HUES48 (cell line): ENCODE results near the gene GUCY2D.
A peak's percentile ranks its signal among the peaks of the same experiment; 100 is the strongest.

ENCODE experiments used
- H3K27ac ChIP-seq: one replicate; pipeline ENCODE4 v1.7.0; 2013; ENCODE audit warnings: low read depth, low read length, inconsistent platforms
- H3K27me3 ChIP-seq: 2 replicates; pipeline ENCODE4 v1.6.1; 2013; ENCODE audit warnings: mild to moderate bottlenecking, low read length; ENCODE audit not compliant: control insufficient read depth, insufficient read depth
- H3K36me3 ChIP-seq: 2 replicates; pipeline ENCODE4 v1.6.1; 2013; ENCODE audit warnings: low read length; ENCODE audit not compliant: control insufficient read depth, insufficient read depth
- H3K4me1 ChIP-seq: 2 replicates; pipeline ENCODE4 v1.6.1; 2013; ENCODE audit warnings: mild to moderate bottlenecking, low read length; ENCODE audit not compliant: control insufficient read depth, insufficient read depth
- H3K4me3 ChIP-seq: 2 replicates; pipeline ENCODE4 v1.5.1; 2013; ENCODE audit warnings: mild to moderate bottlenecking, low read depth, low read length
- H3K9ac ChIP-seq: 2 replicates; pipeline ENCODE4 v1.6.1; 2013; ENCODE audit warnings: mild to moderate bottlenecking, low read depth, low read length, moderate library complexity
- H3K9me3 ChIP-seq: 2 replicates; pipeline ENCODE4 v1.6.1; 2013; ENCODE audit warnings: low read length; ENCODE audit not compliant: control insufficient read depth, insufficient read depth

Gene GUCY2D

DNA sequence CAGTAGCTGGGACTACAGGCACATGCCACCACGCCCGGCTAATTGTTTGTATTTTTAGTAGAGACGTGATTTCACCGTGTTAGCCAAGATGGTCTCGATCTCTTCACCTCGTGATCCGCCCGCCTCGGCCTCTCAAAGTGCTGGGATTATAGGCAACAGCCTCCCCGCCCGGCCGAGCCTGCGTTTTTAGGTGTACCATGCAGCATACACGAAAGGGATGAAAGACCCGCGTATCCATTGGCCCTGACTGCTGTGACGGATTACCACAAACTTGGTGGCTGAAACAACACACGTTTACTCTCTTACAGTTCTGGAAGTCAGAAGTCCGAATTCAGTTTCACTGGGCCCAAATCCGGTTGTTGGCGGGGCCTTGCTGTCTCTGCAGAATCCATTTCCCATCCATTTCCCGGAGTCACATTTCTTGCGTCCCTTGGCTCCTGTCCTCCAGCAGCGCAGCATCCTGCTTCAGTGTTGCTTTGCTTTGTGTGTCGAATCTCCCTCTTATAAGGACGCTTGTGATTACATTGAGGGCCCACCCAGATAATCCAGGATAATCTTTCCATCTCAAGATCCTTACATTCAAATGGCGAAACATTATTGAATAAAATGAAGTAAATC, 8.3 kb upstream of the GUCY2D start:
- H3K36me3 ChIP-seq = no peaks in the 10 kb centered on the region
- no peaks in the 10 kb centered on the region for H3K9me3 ChIP-seq
- H3K27me3 ChIP-seq = peaks cover 9% of the 10 kb centered on the region
- H3K9ac ChIP-seq = no peak overlapping the region
- no peak overlapping the region for H3K27ac ChIP-seq
- peaks cover 5% of the 10 kb centered on the region; the same call in 1 of the 2 replicates for H3K4me1 ChIP-seq
- no peak overlapping the region for H3K4me3 ChIP-seq

DNA sequence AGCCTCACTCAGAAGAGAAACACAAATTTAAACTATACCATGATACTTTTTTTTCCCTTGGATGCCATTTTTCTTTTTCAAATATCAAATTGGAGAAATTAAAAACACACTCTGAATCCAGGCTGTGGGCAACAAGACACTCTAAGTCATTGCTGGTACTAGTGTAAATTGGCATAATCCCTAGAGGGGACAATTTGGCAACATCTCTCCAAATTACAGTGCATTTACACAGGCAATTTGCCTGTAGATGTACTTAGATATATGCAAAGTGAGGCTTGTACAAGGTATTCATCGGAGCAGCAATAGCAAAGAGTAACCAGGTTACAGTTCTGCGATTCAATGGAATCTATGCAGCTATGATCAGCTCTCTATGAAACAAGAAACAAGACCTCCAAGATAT, 6.7 kb upstream of the GUCY2D start:
- Histone ChIP-seq H3K9ac (no peak overlapping the region), H3K4me1 (peaks cover 3% of the 10 kb centered on the region; the same call in 1 of the 2 replicates), H3K9me3 (no peaks in the 10 kb centered on the region), H3K27ac (no peak overlapping the region), H3K4me3 (no peak overlapping the region), H3K36me3 (no peaks in the 10 kb centered on the region), H3K27me3 (peaks cover 2% of the 10 kb centered on the region)

GRCh38 chr17:7997186-7997585, 5.2 kb upstream of the GUCY2D start:
- H3K27ac ChIP-seq = no peak overlapping the region
- H3K9ac ChIP-seq = no peak overlapping the region
- H3K9me3 ChIP-seq = no peaks in the 10 kb centered on the region
- no peak overlapping the region for H3K4me3 ChIP-seq
- H3K4me1 ChIP-seq = peaks cover 3% of the 10 kb centered on the region; the same call in 1 of the 2 replicates
- no peaks in the 10 kb centered on the region for H3K36me3 ChIP-seq
- H3K27me3 ChIP-seq = peaks cover 16% of the 10 kb centered on the region

- H3K36me3 ChIP-seq = no peaks in the 10 kb centered on the region
- H3K9me3 ChIP-seq = no peaks in the 10 kb centered on the region
- no peak overlapping the region for H3K9ac ChIP-seq
- peaks cover 51% of the 10 kb centered on the region for H3K27me3 ChIP-seq
- no peaks in the 10 kb centered on the region for H3K4me1 ChIP-seq
- H3K27ac ChIP-seq = no peak overlapping the region
- H3K4me3 ChIP-seq = peak overlapping the region; percentile 58
These were observed 542 bp downstream of the GUCY2D start for GRCh38 chr17:8002721-8003593.

DNA sequence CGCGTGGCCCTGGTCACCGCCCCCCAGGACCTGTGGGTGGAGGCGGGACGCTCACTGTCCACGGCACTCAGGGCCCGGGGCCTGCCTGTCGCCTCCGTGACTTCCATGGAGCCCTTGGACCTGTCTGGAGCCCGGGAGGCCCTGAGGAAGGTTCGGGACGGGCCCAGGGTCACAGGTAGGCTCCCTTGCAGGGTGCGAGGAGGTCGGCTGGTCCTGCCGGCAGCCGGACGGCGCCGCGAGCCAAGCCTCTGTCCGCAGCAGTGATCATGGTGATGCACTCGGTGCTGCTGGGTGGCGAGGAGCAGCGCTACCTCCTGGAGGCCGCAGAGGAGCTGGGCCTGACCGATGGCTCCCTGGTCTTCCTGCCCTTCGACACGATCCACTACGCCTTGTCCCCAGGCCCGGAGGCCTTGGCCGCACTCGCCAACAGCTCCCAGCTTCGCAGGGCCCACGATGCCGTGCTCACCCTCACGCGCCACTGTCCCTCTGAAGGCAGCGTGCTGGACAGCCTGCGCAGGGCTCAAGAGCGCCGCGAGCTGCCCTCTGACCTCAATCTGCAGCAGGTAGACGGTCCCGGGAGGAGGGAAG, 1.3 kb downstream of the GUCY2D start:
- no peak overlapping the region for H3K9ac ChIP-seq
- H3K27ac ChIP-seq = no peak overlapping the region
- H3K27me3 ChIP-seq = peaks cover 51% of the 10 kb centered on the region
- H3K4me3 ChIP-seq = peak overlapping the region; percentile 58
- no peaks in the 10 kb centered on the region for H3K4me1 ChIP-seq
- no peaks in the 10 kb centered on the region for H3K36me3 ChIP-seq
- no peaks in the 10 kb centered on the region for H3K9me3 ChIP-seq

- no peaks in the 10 kb centered on the region for H3K36me3 ChIP-seq
- no peak overlapping the region for H3K9ac ChIP-seq
- no peak overlapping the region for H3K27ac ChIP-seq
- no peaks in the 10 kb centered on the region for H3K9me3 ChIP-seq
- peaks cover 51% of the 10 kb centered on the region for H3K27me3 ChIP-seq
- H3K4me1 ChIP-seq = no peaks in the 10 kb centered on the region
- no peak overlapping the region for H3K4me3 ChIP-seq
These were observed 2.5 kb downstream of the GUCY2D start for GRCh38 chr17:8004899-8005298.

DNA sequence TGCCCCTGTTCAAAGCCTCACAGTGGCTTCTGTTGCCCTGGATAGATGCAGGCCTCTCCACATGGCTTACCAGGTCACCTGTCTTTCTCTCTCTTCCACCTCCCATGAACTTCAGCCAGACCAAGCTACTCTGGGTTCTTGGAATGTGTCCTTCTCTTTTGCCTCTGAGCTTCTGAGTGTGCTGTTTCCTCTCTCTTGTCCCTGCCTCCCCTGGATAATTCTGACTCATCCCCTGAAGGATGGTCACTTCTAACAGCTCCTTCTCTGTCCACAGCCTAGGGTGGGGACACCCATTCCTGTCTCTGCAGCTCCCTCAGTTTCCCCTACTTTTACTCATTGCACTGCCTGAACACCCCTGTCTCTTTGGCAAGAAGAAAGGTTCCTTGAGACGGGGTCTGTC, 2.9 kb downstream of the GUCY2D start:
- H3K4me3 ChIP-seq = no peak overlapping the region
- peaks cover 51% of the 10 kb centered on the region for H3K27me3 ChIP-seq
- H3K4me1 ChIP-seq = no peaks in the 10 kb centered on the region
- no peaks in the 10 kb centered on the region for H3K36me3 ChIP-seq
- no peak overlapping the region for H3K9ac ChIP-seq
- H3K27ac ChIP-seq = no peak overlapping the region
- H3K9me3 ChIP-seq = no peaks in the 10 kb centered on the region

- peaks cover 45% of the 10 kb centered on the region for H3K27me3 ChIP-seq
- no peak overlapping the region for H3K4me3 ChIP-seq
These were observed 3.7 kb downstream of the GUCY2D start for GRCh38 chr17:8005967-8006730.

GRCh38 chr17:8006836-8007680, 4.6 kb downstream of the GUCY2D start:
- Histone ChIP-seq H3K9me3 (no peaks in the 10 kb centered on the region), H3K36me3 (no peaks in the 10 kb centered on the region), H3K9ac (no peak overlapping the region), H3K4me3 (no peak overlapping the region), H3K27ac (no peak overlapping the region), H3K27me3 (peaks cover 37% of the 10 kb centered on the region), H3K4me1 (no peaks in the 10 kb centered on the region)

More at GRCh38 chr17:8005967-8006730, 3.7 kb downstream of the GUCY2D start:
- Histone ChIP-seq H3K9ac (no peak overlapping the region), H3K27ac (no peak overlapping the region), H3K4me1 (no peaks in the 10 kb centered on the region), H3K36me3 (no peaks in the 10 kb centered on the region), H3K9me3 (no peaks in the 10 kb centered on the region)

DNA sequence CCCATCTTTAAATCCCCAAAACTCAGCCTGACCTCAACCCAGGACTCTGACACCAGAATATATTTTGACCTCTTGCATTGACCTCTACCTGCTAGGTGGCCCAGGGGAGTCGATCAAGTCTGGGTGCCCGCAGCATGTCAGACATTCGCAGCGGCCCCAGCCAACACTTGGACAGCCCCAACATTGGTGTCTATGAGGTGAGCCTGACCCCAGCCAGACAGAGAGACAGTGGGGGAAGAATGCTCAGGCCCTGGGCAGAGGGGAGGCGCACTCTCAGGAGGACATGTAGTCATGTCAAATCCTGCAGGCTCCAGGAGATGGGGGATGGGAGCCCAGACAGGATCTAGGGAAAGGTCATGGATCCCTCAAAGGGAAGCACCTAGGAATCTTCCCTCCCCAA, 5.4 kb downstream of the GUCY2D start:
- H3K27me3 ChIP-seq = peaks cover 29% of the 10 kb centered on the region
- H3K4me1 ChIP-seq = no peaks in the 10 kb centered on the region
- no peak overlapping the region for H3K27ac ChIP-seq
- no peak overlapping the region for H3K9ac ChIP-seq
- no peaks in the 10 kb centered on the region for H3K9me3 ChIP-seq
- no peak overlapping the region for H3K4me3 ChIP-seq
- H3K36me3 ChIP-seq = no peaks in the 10 kb centered on the region
